HG03521 (cell line): Measurements from ENCODE around the gene FOXA3.
"Not testable (repeated sequence)": the region's sequence is repeated elsewhere in the genome, so short reads cannot be mapped to it uniquely, and the experiment has no call there.

Source experiments
- ATAC-seq: cut with Tn5 transposase; IDR thresholded peaks from one replicate; pipeline ENCODE4 v1.9.1; 2021; ENCODE audit warnings: mild to moderate bottlenecking, moderate library complexity; ENCODE audit not compliant: unreplicated experiment

The FOXA3 gene

GRCh38 chr19:45887200-45887710 lies 23.1 kb downstream of the FOXA3 start:
- no peak for ATAC-seq

- no peak for ATAC-seq
Measured at GRCh38 chr19:45889210-45889885, 25.2 kb downstream of the FOXA3 start.

- no peak for ATAC-seq
Measured at GRCh38 chr19:45890877-45891276, 26.8 kb downstream of the FOXA3 start.

GRCh38 chr19:45895519-45895972 lies 31.4 kb downstream of the FOXA3 start:
- no peak for ATAC-seq

GRCh38 chr19:45895983-45896599 lies 32.0 kb downstream of the FOXA3 start:
- ATAC-seq = not testable (repeated sequence)

- ATAC-seq = no peak
Measured at GRCh38 chr19:45897261-45897812, 33.2 kb downstream of the FOXA3 start.

GRCh38 chr19:45899253-45899652 lies 35.1 kb downstream of the FOXA3 start:
- ATAC-seq = no peak

GRCh38 chr19:45899919-45900589 lies 35.9 kb downstream of the FOXA3 start:
- ATAC-seq = no peak

- ATAC-seq = no peak
Measured at GRCh38 chr19:45900738-45901431, 36.8 kb downstream of the FOXA3 start.

GRCh38 chr19:45901432-45901911 lies 37.3 kb downstream of the FOXA3 start:
- ATAC-seq = no peak

GRCh38 chr19:45901912-45902650 lies 38.0 kb downstream of the FOXA3 start, which contains the start of gene MYPOP:
TSS of gene MYPOP (minus strand) at chr19:45902613. CDS start at chr19:45901773, 840 bp downstream.
- ATAC-seq = no peak

GRCh38 chr19:45902651-45903625 lies 38.8 kb downstream of the FOXA3 start:
- peak; percentile 87 for ATAC-seq

- ATAC-seq = no peak
Measured at GRCh38 chr19:45905011-45905410, 40.9 kb downstream of the FOXA3 start.

- no peak for ATAC-seq
Measured at GRCh38 chr19:45906221-45906620, 42.1 kb downstream of the FOXA3 start.

GRCh38 chr19:45908956-45909355 lies 44.8 kb downstream of the FOXA3 start:
- no peak for ATAC-seq

GRCh38 chr19:45911291-45911690 lies 47.2 kb downstream of the FOXA3 start:
- no peak for ATAC-seq

- no peak for ATAC-seq
Measured at GRCh38 chr19:45913874-45914830, 50.0 kb downstream of the FOXA3 start, which contains the start of gene NANOS2. TSS of gene NANOS2 (minus strand) at chr19:45914778. CDS start at chr19:45914693, 85 bp downstream.
